Lower leg skin (tissue), 3 donors: ENCODE data around the gene PTPRQ.

ENCODE experiments used
- CTCF ChIP-seq, 3 donors: fragments of 450-650 bp; IDR thresholded peaks; one replicate each; pipeline ENCODE4 v1.5.1; 2016; ENCODE audit warnings: antibody characterized with exemption in 3 of 3, mild to moderate bottlenecking in 3 of 3, moderate library complexity in 2 of 3
- POLR2A ChIP-seq, 2 donors: fragments of 450-650 bp; IDR thresholded peaks; one replicate each; pipeline ENCODE4 v1.6.1; 2016 to 2017; ENCODE audit warnings: antibody characterized with exemption in 2 of 2, mild to moderate bottlenecking in 1 of 2, moderate library complexity in 1 of 2

GRCh38 chr12:80445083-80445793, 1.2 kb downstream of the PTPRQ start:
- TF ChIP-seq CTCF (IDR thresholded peaks at IDR 0.05) (no peak), POLR2A (IDR thresholded peaks at IDR 0.05) (no peak)
